HG03103 (cell line): Measurements from ENCODE around the gene XRCC6.
"Not testable (repeated sequence)": the region's sequence is repeated elsewhere in the genome, so short reads cannot be mapped to it uniquely, and the experiment has no call there.

Experiments used
- ATAC-seq: cut with Tn5 transposase; IDR thresholded peaks from one replicate; pipeline ENCODE4 v1.9.1; 2021; ENCODE audit warnings: low read depth; ENCODE audit not compliant: unreplicated experiment

XRCC6 gene

DNA sequence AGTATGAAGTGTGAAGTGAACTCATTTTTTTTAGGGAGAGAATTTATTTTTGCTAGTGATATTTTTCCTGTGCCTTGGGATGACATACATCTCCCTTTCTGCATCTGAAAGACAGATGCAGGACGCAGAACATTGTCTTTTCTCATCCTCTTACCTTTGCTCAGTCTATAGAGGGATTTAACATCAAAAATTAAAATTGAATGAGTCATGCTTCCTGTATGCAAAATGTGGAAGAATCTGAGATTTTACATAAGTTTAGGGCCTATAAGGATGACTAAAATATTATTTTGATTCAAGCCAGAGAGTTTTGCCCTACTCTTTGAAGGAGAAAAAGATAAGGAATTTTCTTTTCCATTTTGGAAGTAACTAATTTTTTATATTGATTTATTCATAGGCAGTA is 27.3 kb downstream of the XRCC6 start:
- no peak for ATAC-seq

DNA sequence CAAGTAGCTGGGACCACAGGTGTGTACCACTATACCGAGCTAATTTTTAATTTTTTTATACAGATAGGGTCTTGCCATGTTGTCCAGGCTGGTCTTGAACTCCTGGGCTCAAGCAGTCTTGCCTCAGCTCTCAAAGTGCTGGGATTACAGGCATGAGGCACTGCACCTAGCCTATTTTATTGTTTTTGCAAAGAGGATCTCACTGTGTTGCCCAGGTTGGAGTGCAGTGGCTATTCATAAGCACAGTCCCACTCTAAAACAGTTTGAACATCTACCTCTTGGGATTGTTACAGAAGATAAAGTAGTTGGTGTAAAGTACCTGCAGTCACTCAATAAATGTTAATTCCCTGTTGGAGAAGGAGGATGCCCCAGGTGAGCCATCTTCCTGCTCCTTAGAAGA is 29.1 kb downstream of the XRCC6 start:
- ATAC-seq: no peak

- no peak for ATAC-seq
These were observed 29.7 kb downstream of the XRCC6 start for GRCh38 chr22:41650821-41651220.

DNA sequence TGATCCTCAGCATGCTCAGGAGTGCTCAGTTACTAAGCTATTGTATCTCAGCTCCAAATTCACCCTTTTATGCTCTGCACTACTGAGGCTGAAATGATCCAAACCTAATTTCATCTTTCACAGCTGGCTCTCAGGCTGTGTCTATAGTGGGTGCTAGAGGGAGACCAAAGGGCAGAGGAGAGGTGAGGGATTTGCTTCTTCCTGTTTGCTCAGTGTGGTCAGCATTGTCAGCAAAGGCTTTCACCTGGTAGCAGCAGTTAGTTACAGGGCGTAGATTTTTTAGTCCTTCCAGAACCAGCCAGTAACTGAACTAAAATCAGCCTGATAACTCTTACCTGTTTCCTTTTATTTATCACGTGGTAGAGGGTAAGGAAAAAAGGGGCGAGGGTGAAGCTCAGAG is 33.2 kb downstream of the XRCC6 start:
- ATAC-seq: no peak

DNA sequence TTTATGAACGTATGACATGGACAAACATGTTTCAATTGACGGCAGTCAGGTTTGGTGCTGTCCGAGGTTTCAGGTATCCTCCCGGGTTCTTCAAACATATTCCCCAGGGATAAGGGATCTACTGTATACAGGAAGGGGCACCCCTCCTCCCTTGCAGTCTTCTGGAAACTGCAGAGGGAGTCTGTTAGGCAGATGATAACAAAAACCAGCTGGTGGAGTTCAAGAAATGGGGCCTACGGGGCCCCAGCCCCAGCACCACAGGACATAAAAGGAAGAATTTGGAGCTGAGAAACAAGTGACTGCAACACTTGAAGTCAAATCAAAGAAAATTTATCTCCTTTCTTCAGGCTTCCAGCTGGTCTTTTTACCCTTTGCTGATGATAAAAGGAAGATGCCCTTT is 35.5 kb downstream of the XRCC6 start:
- ATAC-seq: no peak

GRCh38 chr22:41657709-41658108 is 36.6 kb downstream of the XRCC6 start:
- ATAC-seq: no peak

DNA sequence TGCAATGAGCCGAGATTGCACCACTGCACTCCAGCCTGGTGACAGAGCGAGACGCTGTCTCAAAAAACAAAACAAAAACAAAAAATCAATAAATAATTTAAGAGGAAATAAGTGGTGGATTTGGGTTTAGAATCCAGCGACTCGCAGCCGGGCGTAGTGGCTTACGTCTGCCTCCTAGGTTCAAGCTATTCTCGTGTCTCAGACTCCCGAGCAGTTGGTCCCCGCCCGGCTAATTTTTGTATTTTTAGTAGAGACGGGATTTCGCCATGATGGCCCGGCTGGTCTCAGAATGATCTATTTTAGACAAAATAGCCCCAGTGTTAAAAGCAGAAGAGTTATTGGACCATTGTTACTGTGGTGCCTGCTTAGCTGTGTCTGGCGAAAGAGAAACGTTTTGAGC is 37.8 kb downstream of the XRCC6 start:
- no peak for ATAC-seq

GRCh38 chr22:41659941-41660340 is 38.8 kb downstream of the XRCC6 start:
- ATAC-seq: no peak

DNA sequence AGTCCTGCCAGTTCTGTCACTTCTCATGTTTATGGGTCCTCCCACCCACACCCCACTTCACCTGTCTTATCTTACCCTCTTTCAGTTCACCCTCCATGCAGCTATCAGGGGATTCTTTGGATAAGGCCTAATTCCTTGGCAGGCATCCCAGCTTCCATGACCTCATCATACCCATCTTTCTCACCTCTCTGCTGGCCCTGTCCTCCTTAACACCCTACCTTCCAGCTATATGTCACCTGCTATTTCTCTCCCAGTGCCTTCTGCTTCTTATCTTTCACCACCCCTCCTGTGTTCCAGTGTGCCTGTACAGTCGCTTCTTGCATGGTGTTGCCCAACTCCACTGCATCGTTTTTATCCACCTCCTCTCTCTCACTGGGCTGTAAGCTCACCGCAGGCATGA is 39.3 kb downstream of the XRCC6 start:
- no peak for ATAC-seq

- ATAC-seq: no peak
These were observed 40.0 kb downstream of the XRCC6 start for GRCh38 chr22:41661088-41661487.

GRCh38 chr22:41661713-41662112 is 40.6 kb downstream of the XRCC6 start:
- no peak for ATAC-seq

DNA sequence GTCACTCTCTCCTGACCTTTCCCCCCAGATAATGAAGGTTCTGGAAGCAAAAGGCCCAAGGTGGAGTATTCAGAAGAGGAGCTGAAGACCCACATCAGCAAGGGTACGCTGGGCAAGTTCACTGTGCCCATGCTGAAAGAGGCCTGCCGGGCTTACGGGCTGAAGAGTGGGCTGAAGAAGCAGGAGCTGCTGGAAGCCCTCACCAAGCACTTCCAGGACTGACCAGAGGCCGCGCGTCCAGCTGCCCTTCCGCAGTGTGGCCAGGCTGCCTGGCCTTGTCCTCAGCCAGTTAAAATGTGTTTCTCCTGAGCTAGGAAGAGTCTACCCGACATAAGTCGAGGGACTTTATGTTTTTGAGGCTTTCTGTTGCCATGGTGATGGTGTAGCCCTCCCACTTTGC is 42.5 kb downstream of the XRCC6 start:
- not testable (repeated sequence) for ATAC-seq

DNA sequence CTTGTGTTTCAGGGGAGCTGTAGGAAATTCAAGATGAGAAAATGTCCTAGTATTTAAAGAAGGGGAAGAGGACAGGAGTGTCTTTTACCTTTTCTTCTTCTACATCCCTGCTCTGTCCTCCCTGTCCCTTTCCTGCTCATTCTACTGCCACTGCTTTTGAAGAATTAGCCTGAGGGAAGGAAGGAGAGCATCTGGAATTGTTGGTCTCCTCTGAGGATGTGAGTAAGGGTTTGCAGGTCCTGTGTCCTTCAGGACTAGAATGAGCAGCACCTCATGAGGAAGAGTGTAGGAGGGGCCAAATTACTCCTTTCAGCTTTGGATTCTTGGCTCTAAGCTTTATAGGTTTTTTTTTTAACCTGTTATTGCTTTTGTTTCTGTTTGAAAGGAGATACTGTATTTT is 43.4 kb downstream of the XRCC6 start:
- ATAC-seq: no peak

GRCh38 chr22:41664951-41665350 is 43.9 kb downstream of the XRCC6 start:
- ATAC-seq: no peak

DNA sequence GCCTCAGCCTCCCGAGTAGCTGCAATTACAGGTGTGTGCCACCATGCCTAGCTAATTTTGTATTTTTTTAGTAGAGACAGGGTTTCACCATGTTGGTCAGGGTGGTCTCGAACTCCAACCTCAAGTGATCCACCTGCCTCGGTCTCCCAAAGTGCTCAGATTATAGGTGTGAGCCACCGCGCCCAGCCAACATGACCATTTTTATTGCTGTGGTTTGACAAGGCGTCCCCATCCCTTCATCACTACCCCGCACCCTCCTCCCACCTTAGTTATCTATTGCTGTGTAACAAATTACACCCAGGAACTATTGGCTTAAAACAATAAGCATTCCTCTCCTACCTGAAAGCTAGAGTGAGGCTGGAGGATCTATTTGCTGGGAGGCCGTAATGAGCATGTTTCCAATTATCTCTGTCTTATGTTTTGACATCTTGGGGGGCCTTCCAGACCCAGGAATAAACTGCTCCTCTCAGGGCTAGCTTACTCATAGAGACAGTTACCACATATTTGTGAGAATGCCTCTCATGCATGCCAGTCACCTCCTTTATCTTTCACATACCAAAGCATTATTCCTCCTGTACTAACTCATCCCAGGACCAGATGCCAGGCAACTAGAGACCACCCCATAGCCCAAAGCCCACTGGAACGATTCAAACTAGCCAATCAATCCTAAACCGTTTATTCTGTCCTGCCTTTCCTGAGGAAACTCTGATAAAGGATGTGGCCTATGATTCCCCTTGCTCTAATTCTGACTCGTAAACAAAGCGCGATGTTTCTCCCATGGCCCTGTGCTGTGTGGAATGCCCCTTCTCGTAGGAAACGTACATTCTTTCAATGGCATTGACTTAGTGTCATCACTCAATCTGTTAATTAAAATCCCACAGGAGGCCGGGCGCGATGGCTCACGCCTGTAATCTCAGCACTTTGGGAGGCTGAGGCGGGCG is 48.1 kb downstream of the XRCC6 start:
- no peak for ATAC-seq

- not testable (repeated sequence) for ATAC-seq
These were observed 51.0 kb downstream of the XRCC6 start for GRCh38 chr22:41672096-41672495.

DNA sequence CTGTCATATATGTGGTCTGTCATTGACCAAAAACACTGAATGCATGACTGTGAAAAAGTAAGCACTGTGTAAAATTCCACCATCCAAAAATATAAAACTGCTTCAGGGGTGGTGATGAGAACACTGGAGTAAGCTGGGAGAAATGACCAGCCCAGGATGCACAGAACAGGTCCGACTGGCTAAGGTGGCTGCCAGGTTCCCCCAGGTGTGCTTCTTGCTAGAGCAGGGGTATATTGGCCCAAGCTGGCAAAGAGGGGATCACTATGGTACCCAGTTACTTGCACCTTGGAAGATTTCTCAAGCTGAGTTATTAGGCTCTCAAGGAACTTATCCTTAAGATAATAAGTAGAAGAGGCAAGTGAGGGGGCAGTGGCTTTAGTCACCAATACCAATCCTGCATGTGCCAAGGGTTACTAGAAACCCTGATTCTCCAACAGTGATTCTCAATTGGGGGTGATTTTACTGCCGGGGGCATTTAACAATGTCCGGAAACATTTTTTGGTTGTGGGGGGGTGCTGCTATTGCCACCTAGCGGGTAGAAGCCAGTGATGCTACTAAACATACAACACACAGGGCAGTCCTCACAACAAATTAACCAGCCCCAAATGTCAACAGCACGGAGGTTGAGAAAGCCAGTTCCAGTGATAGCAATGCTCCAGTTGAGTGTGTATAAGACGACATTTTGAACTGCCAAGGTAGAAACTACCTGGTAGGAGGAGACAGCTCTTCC is 51.9 kb downstream of the XRCC6 start:
- ATAC-seq: no peak

DNA sequence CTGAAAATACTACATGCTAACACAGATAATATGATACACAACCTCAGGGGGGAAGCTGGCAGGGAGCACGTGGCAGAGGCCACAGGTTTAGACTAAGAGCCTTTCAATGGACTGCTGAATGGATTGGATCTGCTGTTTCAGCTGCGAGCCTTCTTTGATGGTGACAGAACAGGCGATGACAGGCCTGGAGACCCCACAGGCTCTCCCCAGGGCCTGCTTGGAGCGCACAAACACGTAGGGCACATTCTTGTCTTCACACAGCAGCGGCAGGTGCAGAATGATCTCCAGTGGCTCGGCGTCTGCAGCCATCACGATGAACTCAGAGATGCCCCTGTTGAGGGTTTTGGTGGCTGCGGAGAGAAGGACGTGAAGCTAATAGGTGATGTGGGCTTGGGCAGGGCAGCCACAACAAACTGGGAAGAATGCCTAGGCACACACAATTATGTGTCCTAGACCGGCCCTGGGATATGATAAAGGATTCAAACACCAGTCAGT is 53.8 kb downstream of the XRCC6 start:
- no peak for ATAC-seq

GRCh38 chr22:41676134-41676533 is 55.0 kb downstream of the XRCC6 start:
- no peak for ATAC-seq

- no peak for ATAC-seq
These were observed 60.5 kb downstream of the XRCC6 start for GRCh38 chr22:41681616-41682015.

DNA sequence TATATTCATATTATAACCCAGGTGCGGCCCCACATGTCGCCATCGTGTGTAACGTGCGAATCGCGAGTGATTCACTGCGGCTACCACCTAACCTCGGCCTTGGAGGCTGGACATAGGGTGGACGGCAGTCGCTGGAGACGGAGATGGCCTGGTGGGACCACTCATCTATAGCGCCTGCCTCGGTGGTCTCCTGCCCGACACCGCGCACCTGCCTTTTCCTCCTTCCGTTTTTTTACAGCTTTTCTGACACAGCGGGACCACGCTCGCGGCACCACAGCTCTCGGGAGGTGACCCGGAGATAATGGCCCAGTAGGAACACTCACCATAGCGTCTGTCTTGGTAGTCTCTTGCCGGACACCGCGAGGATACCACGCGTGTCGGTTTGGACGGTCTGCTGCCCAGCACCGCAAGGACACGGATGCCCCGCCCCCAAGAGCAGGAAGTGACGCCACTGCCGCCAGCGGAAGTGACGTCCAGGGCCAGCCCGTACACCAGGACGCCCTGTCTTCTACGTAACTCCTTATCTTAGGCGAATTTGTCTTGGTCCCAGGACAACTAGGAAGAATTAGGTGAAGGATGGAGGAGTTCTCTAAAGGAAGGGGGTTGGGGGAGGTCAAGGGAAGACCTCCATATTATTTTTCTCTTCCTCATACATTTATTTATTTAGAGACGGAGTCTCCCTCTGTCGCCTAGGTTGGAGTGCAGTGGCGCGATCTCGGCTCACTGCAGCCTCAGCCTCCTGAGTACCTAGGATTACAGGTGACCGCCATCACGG is 61.1 kb downstream of the XRCC6 start:
- ATAC-seq: no peak
